H1 (cell line): ENCODE measurements around the gene MOB1B. TPM values are rescaled to one million over a fixed set of nuclear protein-coding genes. Genes with fewer than 3 reads are reported as not detected.

ENCODE experiments used
- JUND ChIP-seq: IDR thresholded peaks from 2 replicates; pipeline ENCODE4 v1.6.1; 2011; ENCODE audit warnings: mild to moderate bottlenecking, improper control_type of control experiment, low read length
- TEAD4 ChIP-seq: IDR thresholded peaks from 2 replicates; pipeline ENCODE4 v1.6.1; 2012; ENCODE audit warnings: low read depth, low read length, inconsistent platforms, mixed read lengths
- polyA plus RNA-seq, 7 experiments: library from polyadenylated mRNA; depleted of rRNA in 3 of 7; stranded (reverse) in 5 of 7; unstranded in 2 of 7; fragments of >200 nt in 5 of 7; fragments of 200-250 nt in 2 of 7; gene quantifications; 1 replicate in 5 of 7; 2 replicates in 1 of 7; 4 replicates in 1 of 7; pipeline versions ENCODE4 v1.2.1 to v1.2.3, GENCODE V29; 2011 to 2013; ENCODE audit warnings: missing spikeins in 2 of 7, mixed read lengths in 2 of 7
- total RNA-seq: library from RNA; stranded (reverse); fragmentation: NEBNext Ultra II Directional; extraction: Animal tissue kit (Norgen Biotek cat#: 25700); gene quantifications from 2 replicates; pipeline ENCODE4 v1.2.1, GENCODE V29; 2021

The MOB1B gene
- total and polyA plus RNA-seq, 2 of the 8 experiments (the other 6 are each of a cell fraction or from before 2014, with no cell fraction given): 3.8 to 33.5 TPM

DNA sequence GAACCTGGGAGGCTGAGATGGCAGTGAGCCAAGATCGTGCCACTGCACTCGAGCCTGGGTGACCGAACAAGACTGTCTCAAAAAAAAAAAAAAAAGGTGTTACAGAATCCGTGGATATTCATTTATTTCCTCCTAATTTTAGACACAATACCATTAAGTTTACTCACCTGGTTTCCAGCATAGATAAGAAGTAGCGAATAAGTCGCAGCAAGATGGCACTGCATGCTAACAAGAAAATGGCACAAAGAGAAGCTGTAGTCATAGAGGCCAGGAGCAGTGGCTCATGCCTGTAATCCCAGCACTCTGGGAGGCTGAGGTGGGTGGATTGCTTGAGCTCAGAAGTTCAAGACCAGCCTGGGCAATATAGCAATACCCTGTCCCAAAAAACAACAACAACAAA, 17.0 kb upstream of the MOB1B start (continued):
- TF ChIP-seq JUND (no peak), TEAD4 (no peak)
